GM12864 (cell line): Measurements from ENCODE around the gene AKAIN1.

Experiments
- DNase-seq: peaks from one replicate; pipeline ENCODE4 v3.0.0-alpha.2; 2011; ENCODE audit warnings: low read depth
- H3K4me3 ChIP-seq: 2 replicates; pipeline ENCODE4 v1.5.1; 2011; ENCODE audit warnings: mild to moderate bottlenecking, low read depth, low read length, control low read depth
- CTCF ChIP-seq: IDR thresholded peaks from 2 replicates; pipeline ENCODE4 v1.5.1; 2011; ENCODE audit warnings: low read depth, mild to moderate bottlenecking, moderate library complexity, low read length, control low read depth, inconsistent platforms; ENCODE audit errors: missing control alignments

Gene AKAIN1

GRCh38 chr18:5197032-5197434 lies at the start of gene AKAIN1:
Gene AKAIN1 (minus strand): TSS chr18:5197257. CDS start chr18:5197053, 204 bp downstream.
- DNase-seq, result no peak
- H3K4me3 ChIP-seq, result no peak within 1 kb of the TSS
- no peak for TF ChIP-seq CTCF

GRCh38 chr18:5244941-5245340 lies 47.9 kb upstream of the AKAIN1 start:
- no peak for TF ChIP-seq CTCF
- no peak for DNase-seq
- H3K4me3 ChIP-seq, result no peak overlapping the region

GRCh38 chr18:5239447-5239846 lies 42.4 kb upstream of the AKAIN1 start:
- no peak for TF ChIP-seq CTCF
- DNase-seq, result no peak
- peak overlapping the region; percentile 83; the same call in 1 of the 2 replicates for H3K4me3 ChIP-seq

- no peak for TF ChIP-seq CTCF
- peak; percentile 0 for DNase-seq
- peak overlapping the region; percentile 83 for H3K4me3 ChIP-seq
Measured at GRCh38 chr18:5238371-5238976, 41.4 kb upstream of the AKAIN1 start.

- DNase-seq, result peak; percentile 70
- TF ChIP-seq CTCF, result no peak
Measured at GRCh38 chr18:5237723-5238370, 40.8 kb upstream of the AKAIN1 start.

GRCh38 chr18:5237083-5237722 lies 40.1 kb upstream of the AKAIN1 start:
- TF ChIP-seq CTCF, result no peak
- DNase-seq, result peak; percentile 3
- peak overlapping the region; percentile 83 for H3K4me3 ChIP-seq

More at GRCh38 chr18:5237723-5238370, 40.8 kb upstream of the AKAIN1 start:
- H3K4me3 ChIP-seq, result peak overlapping the region; percentile 83
